Adipose tissue (tissue), 3 donors: ENCODE measurements around the gene SLC25A11. TPM values are rescaled to one million over a fixed set of nuclear protein-coding genes. Genes with fewer than 3 reads are reported as not detected.

Experiments used
- H3K27ac ChIP-seq: one replicate; pipeline ENCODE4 v1.5.1; 2013; ENCODE audit warnings: low read depth, low read length
- WGBS, 3 donors: extraction: QIAGEN DNeasy Blood & Tissue Kit; methylation state at CpG; one replicate each; pipeline ENCODE4 v1.1.7; 2013; 5-methylcytosine and 5-hydroxymethylcytosine counted together
- polyA plus RNA-seq, 3 donors: library from polyadenylated mRNA; stranded (reverse); fragments of 200-250 nt; gene quantifications; one replicate each; pipeline ENCODE4 v1.2.3, GENCODE V29; 2013
- donor health status: healthy with polysubstance abuse.
- donor health status: Bipolar disorder and iron deficiency.
- donor health status: healthy.

The SLC25A11 gene
- polyA plus RNA-seq, 3 donors: 25.6 to 68.6 (median 49.6) TPM

GRCh38 chr17:4947411-4948165, 7.7 kb upstream of the SLC25A11 start:
- WGBS, 3 donors: 0 to 1% (median 0%) methylated on average over 42 to 56 of the region's 56 CpGs
- peak overlapping the region; percentile 96 for H3K27ac ChIP-seq

GRCh38 chr17:4947010-4947410, 7.2 kb upstream of the SLC25A11 start:
- 1 to 2% (median 1%) methylated on average over 7 of the region's 7 CpGs for WGBS, 3 donors
- peak overlapping the region; percentile 96 for H3K27ac ChIP-seq

GRCh38 chr17:4946312-4946976, 6.6 kb upstream of the SLC25A11 start:
- peak overlapping the region; percentile 60 for H3K27ac ChIP-seq
- WGBS, 3 donors: 21 to 34% (median 25%) methylated on average over 16 of the region's 16 CpGs

- H3K27ac ChIP-seq: no peak overlapping the region
- 31 to 40% (median 34%) methylated on average over 4 of the region's 4 CpGs for WGBS, 3 donors
These were observed 6.1 kb upstream of the SLC25A11 start for GRCh38 chr17:4945944-4946280.

GRCh38 chr17:4945176-4945943, 5.5 kb upstream of the SLC25A11 start:
- 25 to 54% (median 31%) methylated on average over 7 of the region's 7 CpGs for WGBS, 3 donors

GRCh38 chr17:4944554-4945175, 4.8 kb upstream of the SLC25A11 start:
- 39 to 63% (median 49%) methylated on average over 8 of the region's 8 CpGs for WGBS, 3 donors
- H3K27ac ChIP-seq: peak overlapping the region; percentile 29

More at GRCh38 chr17:4945176-4945943, 5.5 kb upstream of the SLC25A11 start:
- H3K27ac ChIP-seq: peak overlapping the region; percentile 29

- WGBS, 3 donors: 34 to 72% (median 40%) methylated on average over 3 of the region's 3 CpGs
- peak overlapping the region; percentile 29 for H3K27ac ChIP-seq
These were observed 4.3 kb upstream of the SLC25A11 start for GRCh38 chr17:4944163-4944553.

GRCh38 chr17:4942760-4943508, 3.1 kb upstream of the SLC25A11 start:
- 68 to 83% (median 76%) methylated on average over 13 of the region's 13 CpGs for WGBS, 3 donors
- H3K27ac ChIP-seq: no peak overlapping the region

GRCh38 chr17:4941319-4941610, 1.4 kb upstream of the SLC25A11 start:
- H3K27ac ChIP-seq: no peak overlapping the region
- WGBS, 3 donors: 41 to 50% (median 49%) methylated on average over 4 of the region's 4 CpGs

GRCh38 chr17:4940555-4941318, 891 bp upstream of the SLC25A11 start:
- 0 to 1% (median 1%) methylated on average over 27 to 29 of the region's 29 CpGs for WGBS, 3 donors
- H3K27ac ChIP-seq: peak overlapping the region; percentile 30

- WGBS, 3 donors: 0 to 1% (median 0%) methylated on average over 16 of the region's 16 CpGs
- H3K27ac ChIP-seq: peak overlapping the region; percentile 22
These were observed 375 bp downstream of the SLC25A11 start for GRCh38 chr17:4939546-4939795.

GRCh38 chr17:4938688-4939545, 929 bp downstream of the SLC25A11 start:
- 51 to 63% (median 59%) methylated on average over 19 of the region's 19 CpGs for WGBS, 3 donors
- H3K27ac ChIP-seq: peak overlapping the region; percentile 22

GRCh38 chr17:4938069-4938491, 1.8 kb downstream of the SLC25A11 start:
- 86 to 93% (median 90%) methylated on average over 11 of the region's 11 CpGs for whole genome bisulfite sequencing, 3 donors
- H3K27ac ChIP-seq: no peak overlapping the region

GRCh38 chr17:4937553-4937952, 2.3 kb downstream of the SLC25A11 start:
- H3K27ac ChIP-seq: no peak overlapping the region
- WGBS, 3 donors: 91 to 94% (median 92%) methylated on average over 16 of the region's 16 CpGs

GRCh38 chr17:4936436-4936835, 3.4 kb downstream of the SLC25A11 start:
- H3K27ac ChIP-seq: no peak overlapping the region
- 82 to 96% (median 86%) methylated on average over 3 of the region's 3 CpGs for WGBS, 3 donors

GRCh38 chr17:4935650-4936049, 4.2 kb downstream of the SLC25A11 start:
- no peak overlapping the region for H3K27ac ChIP-seq
